Activated naive CD4-positive, alpha-beta T cell treated with anti-CD3 and anti-CD28 coated beads for 36 hours (primary cell): Measurements from ENCODE around the gene DACT2. TPM values are rescaled to one million over a fixed set of nuclear protein-coding genes. Genes with fewer than 3 reads are reported as not detected.

Experiments used
- CTCF ChIA-PET: fragments of 350-600 bp; sonication (Branson Sonifier 250); formaldehyde crosslinking; loops from one replicate; lab custom pipeline; 2021; ENCODE audit warnings: antibody characterized with exemption; lab: Charles Lee
- DNase-seq: peaks from one replicate; pipeline ENCODE4 v3.0.0-alpha.2; 2020
- H3K27ac Mint-ChIP-seq: one replicate; pipeline ENCODE4 v1.8.0; 2021; ENCODE audit warnings: mild to moderate bottlenecking, mixed read lengths
- H3K27me3 Mint-ChIP-seq: one replicate; pipeline ENCODE4 v1.8.0; 2021; ENCODE audit warnings: low read depth, mixed read lengths
- H3K36me3 Mint-ChIP-seq: one replicate; pipeline ENCODE4 v1.8.0; 2021; ENCODE audit warnings: low read depth, mixed read lengths
- H3K4me1 Mint-ChIP-seq: one replicate; pipeline ENCODE4 v1.8.0; 2021; ENCODE audit warnings: low read depth, mixed read lengths
- H3K4me3 Mint-ChIP-seq: one replicate; pipeline ENCODE4 v1.8.0; 2021; ENCODE audit warnings: mild to moderate bottlenecking, moderate library complexity, mixed read lengths
- H3K9me3 Mint-ChIP-seq: one replicate; pipeline ENCODE4 v1.8.0; 2021; ENCODE audit warnings: mixed read lengths
- intact Hi-C: fragments of 100-400 bp; cut with micrococcal nuclease; formaldehyde crosslinking; loops from one replicate; pipeline ENCODE4 v1.15.1; 2023
- total RNA-seq, 2 experiments: library from RNA; stranded (reverse); gene quantifications; one replicate each; pipeline ENCODE4 v1.2.3, GENCODE V29; 2021

The DACT2 gene, protein sequence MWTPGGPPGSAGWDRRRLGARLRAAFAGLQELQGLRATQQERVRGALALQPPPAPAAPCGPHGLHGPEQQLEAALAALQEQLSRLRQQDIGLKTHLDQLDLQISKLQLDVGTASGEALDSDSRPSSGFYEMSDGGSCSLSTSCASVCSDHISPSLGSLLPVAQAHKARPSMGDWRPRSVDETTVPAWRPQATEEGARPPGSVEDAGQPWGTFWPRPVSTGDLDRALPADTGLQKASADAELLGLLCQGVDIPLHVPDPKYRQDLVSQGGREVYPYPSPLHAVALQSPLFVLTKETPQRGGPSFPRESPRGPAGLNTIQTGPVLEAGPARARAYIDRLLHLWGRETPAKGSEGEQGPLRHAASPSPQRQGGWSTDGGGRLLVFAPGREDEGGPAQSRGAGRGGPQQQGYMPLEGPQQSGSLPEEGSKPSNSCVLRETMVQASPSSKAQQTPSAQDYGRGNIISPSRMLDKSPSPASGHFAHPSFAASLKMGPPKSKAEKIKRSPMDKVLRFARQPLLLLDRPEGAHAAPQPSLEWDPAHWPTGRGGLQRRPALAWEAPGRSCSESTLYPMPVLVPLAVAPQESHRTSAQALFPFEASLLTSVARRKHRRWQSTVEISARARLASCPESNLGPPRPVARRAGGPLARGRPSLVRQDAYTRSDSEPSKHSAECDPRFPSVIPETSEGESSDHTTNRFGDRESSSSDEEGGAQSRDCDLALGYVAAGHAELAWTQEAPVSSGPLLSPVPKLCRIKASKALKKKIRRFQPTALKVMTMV
- total RNA-seq = not detected

DNA sequence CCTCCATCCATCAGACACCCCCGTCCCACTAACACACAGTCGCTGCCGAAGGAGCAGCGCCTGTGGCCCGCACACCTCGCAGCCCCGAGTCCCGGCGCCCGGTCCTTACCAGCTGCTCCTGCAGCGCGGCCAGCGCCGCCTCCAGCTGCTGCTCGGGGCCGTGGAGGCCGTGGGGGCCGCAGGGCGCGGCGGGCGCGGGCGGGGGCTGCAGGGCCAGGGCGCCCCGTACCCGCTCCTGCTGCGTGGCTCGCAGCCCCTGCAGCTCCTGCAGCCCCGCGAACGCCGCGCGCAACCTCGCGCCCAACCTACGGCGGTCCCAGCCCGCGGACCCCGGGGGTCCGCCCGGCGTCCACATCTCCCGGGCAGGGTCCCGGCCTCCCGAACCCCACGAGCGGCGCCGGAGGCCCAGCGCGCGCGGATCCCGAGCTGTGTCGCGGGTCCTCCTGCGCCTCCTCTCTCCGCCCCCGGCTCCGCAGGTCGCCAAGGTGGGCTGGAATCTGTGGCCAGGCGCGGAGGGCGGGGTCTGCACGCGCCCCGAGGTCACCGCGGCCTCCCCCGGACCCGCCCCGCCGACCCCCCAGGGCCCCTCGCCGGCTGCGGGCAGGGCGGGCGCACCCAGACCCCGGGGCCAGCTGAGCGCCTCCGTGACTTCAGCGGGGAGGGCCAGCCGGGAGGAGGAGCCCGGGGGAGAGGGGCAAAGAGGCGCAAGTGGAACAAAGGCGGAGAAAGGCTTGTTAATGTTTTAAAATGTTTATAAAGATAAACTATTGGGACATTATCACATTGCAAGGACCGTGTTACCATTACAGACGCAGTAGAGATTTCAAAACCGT lies at the start of gene DACT2:
DACT2 (minus strand) TSS at position 499 of the 833 bp plus-strand sequence; CDS start at position 355, 144 bp downstream.
- Mint-ChIP-seq H3K27ac (no peak within 1 kb of the TSS), H3K4me1 (no peaks in the 10 kb centered on the region), H3K27me3 (peaks cover 56% of the 10 kb centered on the region), H3K4me3 (no peak within 1 kb of the TSS), H3K9me3 (peaks cover 2% of the 10 kb centered on the region), H3K36me3 (no peaks in the 10 kb centered on the region)
- no peak for DNase-seq
- intact Hi-C loops = no loop called here
- CTCF ChIA-PET = interaction anchor here (0.6 kb wide), 1 partner anchor 428 kb away, joined by 3 read pairs; no protein-coding TSS in a partner anchor

DNA sequence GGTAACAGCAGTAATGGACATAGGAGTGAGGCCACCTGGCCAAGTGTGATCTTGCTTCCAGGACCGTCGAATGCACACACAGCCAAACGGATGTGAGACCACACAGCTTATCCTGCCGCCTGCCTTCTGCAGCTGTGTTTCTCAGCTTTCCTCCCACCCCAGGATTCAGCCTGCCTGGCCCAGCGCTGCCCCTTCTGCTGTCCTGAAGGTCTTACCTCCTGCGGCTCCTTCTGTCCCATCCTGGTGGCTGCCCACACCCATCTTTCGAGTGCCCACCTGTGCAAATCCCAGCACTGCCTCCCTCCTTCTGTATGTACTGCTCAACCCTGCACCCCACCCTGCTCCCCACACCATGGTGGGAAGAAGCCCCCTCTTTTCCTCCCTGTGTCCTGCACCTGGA lies 49.4 kb upstream of the DACT2 start:
- Mint-ChIP-seq H3K4me1 (peaks cover 7% of the 10 kb centered on the region), H3K4me3 (no peak overlapping the region), H3K27me3 (peaks cover 5% of the 10 kb centered on the region), H3K27ac (no peak overlapping the region), H3K36me3 (no peaks in the 10 kb centered on the region), H3K9me3 (peaks cover 2% of the 10 kb centered on the region)
- CTCF ChIA-PET = interaction anchor here (0.7 to 2.5 kb wide), 4 partner anchors 17 to 514 kb away, joined by 3 to 9 read pairs (median 6); no protein-coding TSS in a partner anchor
- no peak for DNase-seq
- intact Hi-C loops = loop anchor here (10.0 kb wide), 1 partner anchor 214 kb away; no protein-coding TSS in a partner anchor

DNA sequence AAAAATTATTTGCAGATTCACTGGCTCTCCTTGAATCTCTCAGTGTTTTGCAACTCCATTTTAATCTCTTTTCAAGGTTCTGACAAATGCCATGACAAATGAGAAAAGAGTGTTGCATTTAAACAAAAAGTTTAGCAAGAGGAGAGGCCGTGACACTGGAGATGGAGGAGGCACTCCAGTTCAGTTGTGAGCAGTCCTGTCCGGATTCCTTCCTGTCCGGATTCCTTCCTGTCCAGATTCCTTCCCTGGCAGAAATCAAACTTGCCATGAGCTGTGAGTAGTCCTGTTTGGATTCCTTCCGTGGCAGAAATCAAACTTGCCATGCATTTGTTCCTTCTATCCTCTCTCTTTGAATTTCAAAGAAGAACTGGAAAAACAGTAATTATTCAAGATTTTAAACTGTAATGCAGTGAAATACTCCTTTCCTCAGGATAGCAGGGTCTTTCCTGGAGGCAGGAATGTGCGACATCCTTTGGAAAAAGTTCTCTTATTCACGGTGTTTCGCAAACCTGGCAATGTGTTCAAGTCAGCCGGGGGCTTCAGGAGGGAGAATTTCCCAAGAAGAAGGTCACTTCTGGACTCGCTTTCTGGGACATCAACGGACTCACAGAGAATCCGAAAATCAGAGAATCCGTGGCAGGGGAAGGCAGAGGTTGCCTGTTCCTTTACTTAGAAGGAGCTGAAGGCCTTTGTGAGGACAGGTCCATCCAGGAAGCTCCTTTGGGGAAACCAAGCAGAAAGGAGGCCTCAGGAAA lies 48.7 kb upstream of the DACT2 start:
- Mint-ChIP-seq H3K36me3 (no peaks in the 10 kb centered on the region), H3K9me3 (peaks cover 2% of the 10 kb centered on the region), H3K27ac (no peak overlapping the region), H3K27me3 (peaks cover 8% of the 10 kb centered on the region), H3K4me1 (peaks cover 7% of the 10 kb centered on the region), H3K4me3 (no peak overlapping the region)
- CTCF ChIA-PET = no interaction called here
- DNase-seq = no peak
- intact Hi-C loops = loop anchor here (10.0 kb wide), 1 partner anchor 213 kb away; no protein-coding TSS in a partner anchor

DNA sequence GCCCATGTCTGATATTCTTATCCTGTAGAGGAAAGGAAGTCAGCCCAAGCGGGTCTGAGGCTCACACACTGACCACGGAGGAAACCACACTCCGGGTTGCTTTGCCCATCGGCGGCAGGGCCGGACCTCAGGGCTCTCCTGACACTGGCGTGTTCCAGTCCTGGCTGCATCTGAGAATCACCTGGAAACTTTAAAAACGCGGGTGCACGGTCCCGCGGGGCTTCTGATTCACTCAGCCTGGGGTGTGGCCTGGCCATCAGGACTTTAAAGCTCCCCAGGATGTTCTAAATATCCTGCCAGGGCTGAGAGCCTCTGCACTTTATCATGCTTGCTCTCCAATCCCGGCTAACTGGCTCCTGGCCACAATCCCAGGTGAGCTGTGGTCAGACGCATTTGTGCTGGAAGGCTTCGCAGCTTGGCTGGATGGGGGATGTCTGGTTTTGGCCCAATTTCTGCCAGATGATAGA lies 47.7 kb upstream of the DACT2 start:
- CTCF ChIA-PET = no interaction called here
- no peak for DNase-seq
- intact Hi-C loops = loop anchor here (10.0 kb wide), 1 partner anchor 213 kb away; no protein-coding TSS in a partner anchor

DNA sequence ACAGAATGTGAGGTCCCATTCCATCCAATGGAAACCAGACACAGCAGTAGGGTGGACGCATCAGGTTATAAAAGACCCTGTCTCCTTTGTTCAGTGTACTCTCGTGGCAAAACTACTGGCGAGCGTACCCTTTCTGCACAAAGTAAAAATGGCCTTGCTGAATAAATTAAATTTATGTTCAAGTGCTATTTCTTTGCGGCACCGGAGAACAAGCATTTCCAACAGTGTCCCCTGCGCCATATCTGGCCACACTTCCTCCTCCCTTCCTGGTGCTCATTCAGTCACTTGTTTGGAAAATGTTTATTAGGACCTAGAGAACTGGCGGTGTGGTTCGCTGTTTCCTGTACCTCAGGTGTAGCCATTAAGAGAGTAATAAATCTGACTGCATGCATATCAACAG lies 46.9 kb upstream of the DACT2 start:
- intact Hi-C loops = loop anchor here (10.0 kb wide), 1 partner anchor 212 kb away; no protein-coding TSS in a partner anchor
- Mint-ChIP-seq H3K4me1 (peaks cover 7% of the 10 kb centered on the region), H3K9me3 (peaks cover 2% of the 10 kb centered on the region), H3K27me3 (peaks cover 13% of the 10 kb centered on the region), H3K27ac (no peak overlapping the region), H3K4me3 (no peak overlapping the region), H3K36me3 (no peaks in the 10 kb centered on the region)
- no peak for DNase-seq
- CTCF ChIA-PET = no interaction called here

More for the DNA sequence above, 47.7 kb upstream of the DACT2 start:
- peaks cover 7% of the 10 kb centered on the region for H3K4me1 Mint-ChIP-seq
- H3K27ac Mint-ChIP-seq = no peak overlapping the region
- no peaks in the 10 kb centered on the region for H3K36me3 Mint-ChIP-seq
- peaks cover 2% of the 10 kb centered on the region for H3K9me3 Mint-ChIP-seq
- peaks cover 12% of the 10 kb centered on the region for H3K27me3 Mint-ChIP-seq
- no peak overlapping the region for H3K4me3 Mint-ChIP-seq

DNA sequence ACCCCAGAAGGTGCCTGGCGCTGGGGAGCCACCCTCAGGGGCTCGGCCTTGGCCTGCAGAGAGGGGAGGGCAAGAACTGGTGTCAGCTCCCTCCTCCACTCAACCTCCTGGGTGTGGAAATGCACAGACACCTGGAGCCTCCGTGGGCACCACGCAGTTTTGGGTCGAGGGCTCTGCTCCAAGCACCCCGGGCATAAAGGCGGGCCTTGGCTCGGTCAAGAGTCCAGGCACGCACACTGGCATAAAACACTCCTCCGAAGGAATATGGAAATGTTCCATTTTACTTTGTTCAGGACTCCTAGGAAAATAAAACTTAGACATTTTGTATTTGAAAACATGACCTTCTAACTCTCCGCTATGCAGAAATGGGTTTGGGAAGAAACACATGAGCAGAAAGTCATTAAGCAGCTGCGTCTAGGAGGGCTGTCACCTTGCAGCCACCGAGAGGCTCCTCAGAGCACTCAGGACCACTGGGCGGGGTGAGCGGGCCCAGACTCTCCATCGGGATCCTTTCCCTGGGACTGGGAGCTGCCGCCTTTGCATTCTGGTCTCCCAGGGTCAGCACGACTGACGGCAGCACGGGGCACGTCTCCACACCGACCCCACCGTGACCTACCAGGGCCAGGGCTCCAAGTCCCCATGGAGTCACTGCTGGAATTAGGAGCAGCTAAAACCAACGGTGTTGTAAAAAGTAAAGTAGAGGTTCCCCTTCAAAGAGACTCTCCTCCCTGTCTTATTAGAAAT lies 46.0 kb upstream of the DACT2 start:
- peaks cover 7% of the 10 kb centered on the region for H3K4me1 Mint-ChIP-seq
- no peak overlapping the region for H3K4me3 Mint-ChIP-seq
- H3K9me3 Mint-ChIP-seq = peaks cover 2% of the 10 kb centered on the region
- no peak overlapping the region for H3K27ac Mint-ChIP-seq
- no peak for DNase-seq
- intact Hi-C loops = loop anchor here (10.0 kb wide), 1 partner anchor 211 kb away; no protein-coding TSS in a partner anchor
- H3K36me3 Mint-ChIP-seq = no peaks in the 10 kb centered on the region
- CTCF ChIA-PET = no interaction called here
- H3K27me3 Mint-ChIP-seq = peaks cover 13% of the 10 kb centered on the region

DNA sequence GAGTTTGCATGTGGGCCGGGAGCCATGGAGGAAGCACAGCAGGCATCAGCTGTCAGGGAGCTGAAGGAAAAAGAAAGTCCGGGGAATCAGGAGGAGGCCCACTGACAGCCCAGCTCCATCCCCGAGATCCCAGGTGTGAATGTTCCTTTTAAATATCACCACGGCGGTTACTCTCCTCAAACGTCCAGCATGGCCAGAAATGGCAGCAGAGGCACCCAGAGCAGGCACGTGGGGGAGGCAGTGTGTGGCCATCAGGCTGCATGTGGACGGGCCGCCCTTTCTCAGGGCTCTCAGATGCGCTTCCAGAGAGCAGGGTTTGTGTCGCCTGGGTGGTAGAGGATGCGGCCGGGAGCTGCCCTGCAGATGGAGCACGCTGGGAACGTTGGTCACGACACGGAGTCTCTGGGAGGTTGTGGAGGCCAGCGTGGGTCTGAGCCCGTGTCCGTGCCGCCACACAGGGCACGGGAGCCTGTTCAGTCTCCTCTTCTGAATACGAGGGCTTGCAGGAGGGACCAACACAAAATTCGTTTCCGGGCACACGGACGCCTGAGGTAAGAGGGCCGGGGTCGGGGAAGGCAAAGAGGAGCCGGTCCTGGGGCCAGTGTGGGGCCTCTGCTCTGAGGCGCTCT lies 45.3 kb upstream of the DACT2 start:
- Mint-ChIP-seq H3K4me3 (no peak overlapping the region), H3K27me3 (peaks cover 15% of the 10 kb centered on the region), H3K27ac (no peak overlapping the region), H3K4me1 (peaks cover 4% of the 10 kb centered on the region), H3K9me3 (peaks cover 2% of the 10 kb centered on the region), H3K36me3 (no peaks in the 10 kb centered on the region)
- CTCF ChIA-PET = no interaction called here
- no peak for DNase-seq
- intact Hi-C loops = loop anchor here (10.0 kb wide), 1 partner anchor 210 kb away; no protein-coding TSS in a partner anchor

DNA sequence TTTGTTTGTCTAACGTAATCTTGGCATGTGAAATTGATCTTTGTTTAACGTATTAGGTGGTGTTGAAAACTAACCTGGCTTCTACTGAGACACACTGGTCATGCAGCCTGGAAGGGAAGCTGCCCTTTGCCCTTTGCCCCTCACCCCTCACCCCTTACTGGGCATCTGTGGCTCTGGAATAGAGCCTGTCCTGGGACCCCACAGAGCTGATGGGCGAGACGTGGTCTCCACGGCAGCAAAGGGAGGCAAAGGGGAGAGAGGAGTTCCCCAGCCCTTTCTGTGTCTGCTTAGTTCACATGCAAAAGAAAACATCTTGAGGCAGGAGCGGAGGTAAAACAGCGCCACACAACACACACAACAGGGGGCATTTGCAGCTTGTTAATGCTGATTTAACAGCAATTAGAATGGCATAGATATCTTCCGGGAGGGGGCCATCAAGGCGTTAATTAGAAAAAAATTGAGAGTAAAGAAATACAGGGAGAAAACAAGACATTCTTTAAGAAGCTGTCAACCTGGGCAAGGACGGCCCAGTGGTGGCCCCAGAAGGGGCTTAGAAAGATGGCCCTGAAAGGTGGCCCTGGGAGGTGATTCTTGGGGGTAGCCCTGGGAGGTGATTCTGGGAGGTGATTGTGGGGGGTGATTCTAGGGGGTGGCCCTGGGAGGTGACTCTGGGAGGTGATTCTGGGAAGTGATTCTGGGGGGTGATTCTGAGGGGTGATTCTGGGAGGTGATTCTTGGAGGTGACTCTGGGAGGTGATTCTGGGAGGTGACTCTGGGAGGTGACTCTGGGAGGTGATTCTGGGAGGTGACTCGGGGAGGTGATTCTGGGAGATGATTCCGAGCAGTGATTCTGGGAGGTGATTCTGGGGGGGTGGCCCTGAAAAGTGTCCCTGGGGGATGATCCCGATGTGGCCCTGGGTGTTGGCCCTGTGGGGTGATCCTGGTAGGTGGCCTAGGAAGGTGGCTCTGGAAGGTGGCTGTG lies 44.5 kb upstream of the DACT2 start:
- intact Hi-C loops = loop anchor here (10.0 kb wide), 1 partner anchor 209 kb away; no protein-coding TSS in a partner anchor
- Mint-ChIP-seq H3K9me3 (peaks cover 2% of the 10 kb centered on the region), H3K36me3 (no peaks in the 10 kb centered on the region), H3K27ac (no peak overlapping the region), H3K27me3 (peaks cover 20% of the 10 kb centered on the region), H3K4me3 (no peak overlapping the region), H3K4me1 (peaks cover 4% of the 10 kb centered on the region)
- CTCF ChIA-PET = no interaction called here
- no peak for DNase-seq

DNA sequence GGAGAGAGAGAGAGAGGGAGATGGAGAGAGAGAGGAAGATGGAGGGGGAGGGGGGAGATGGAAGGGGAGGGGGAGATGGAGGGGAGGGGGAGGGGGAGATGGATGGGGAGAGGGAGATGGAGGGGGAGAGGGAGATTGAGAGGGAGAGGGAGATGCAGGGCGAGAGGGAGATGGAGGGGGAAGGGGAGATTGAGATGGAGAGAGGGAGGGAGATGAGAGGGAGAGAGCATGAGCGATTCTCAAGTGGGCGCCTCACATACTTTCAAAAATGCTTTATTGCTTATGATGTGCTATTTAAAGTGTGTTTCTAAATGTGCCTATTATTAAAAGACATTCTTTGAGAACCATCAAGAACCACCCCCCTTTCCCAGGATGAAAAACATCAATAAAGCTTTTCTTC lies 43.7 kb upstream of the DACT2 start:
- peaks cover 22% of the 10 kb centered on the region for H3K27me3 Mint-ChIP-seq
- CTCF ChIA-PET = no interaction called here
- H3K9me3 Mint-ChIP-seq = peaks cover 2% of the 10 kb centered on the region
- DNase-seq = no peak
- H3K36me3 Mint-ChIP-seq = no peaks in the 10 kb centered on the region
- intact Hi-C loops = loop anchor here (10.0 kb wide), 1 partner anchor 209 kb away; no protein-coding TSS in a partner anchor
- no peak overlapping the region for H3K4me3 Mint-ChIP-seq
- peaks cover 4% of the 10 kb centered on the region for H3K4me1 Mint-ChIP-seq
- no peak overlapping the region for H3K27ac Mint-ChIP-seq
